Thoracic aorta (tissue), 2 donors: ENCODE data around the gene KRT32. TPM values are rescaled to one million over a fixed set of nuclear protein-coding genes. Genes with fewer than 3 reads are reported as not detected.

Experiments used
- ATAC-seq: fragments of 150-250 bp; one replicate; pipeline ENCODE4 v1.8.0; 2017; ENCODE audit warnings: low read depth; ENCODE audit not compliant: insufficient number of reproducible peaks, low FRiP score
- DNase-seq: peaks from one replicate; pipeline ENCODE4 v3.0.0-alpha.2; 2020; ENCODE audit warnings: low spot score
- H3K27ac ChIP-seq, 2 donors: fragments of 200-600 bp; sonication (generic); 1 replicate in 1 of 2; 2 replicates in 1 of 2; pipeline ENCODE4 v1.5.1; 2016; ENCODE audit warnings: mild to moderate bottlenecking in 2 of 2, moderate library complexity in 2 of 2
- H3K27me3 ChIP-seq: fragments of 200-600 bp; sonication (generic); replicated peaks from 2 replicates; pipeline ENCODE4 v1.6.0; 2016; ENCODE audit warnings: mild to moderate bottlenecking; ENCODE audit not compliant: insufficient read depth
- H3K36me3 ChIP-seq: fragments of 200-600 bp; sonication (generic); one replicate; pipeline ENCODE4 v1.5.1; 2016
- H3K4me1 ChIP-seq, 2 donors: fragments of 200-600 bp; sonication (generic); 1 replicate in 1 of 2; 2 replicates in 1 of 2; pipeline versions ENCODE4 v1.5.1 to v1.6.0; 2016; ENCODE audit warnings: low read depth in 2 of 2, mild to moderate bottlenecking in 1 of 2; ENCODE audit not compliant: control insufficient read depth in 1 of 2
- H3K4me3 ChIP-seq: fragments of 200-600 bp; sonication (generic); 2 replicates; pipeline ENCODE4 v1.5.1; 2016; ENCODE audit warnings: mild to moderate bottlenecking
- H3K9me3 ChIP-seq: fragments of 200-600 bp; sonication (generic); 2 replicates; pipeline ENCODE4 v1.5.1; 2016
- CTCF ChIP-seq: fragments of 200-600 bp; sonication (generic); IDR thresholded peaks from one replicate; pipeline ENCODE4 v1.5.1; 2019; ENCODE audit warnings: antibody characterized with exemption
- total RNA-seq, 2 donors: library from RNA; depleted of rRNA; stranded (reverse); fragments of >200 nt; gene quantifications; one replicate each; pipeline versions ENCODE4 v1.1.0 to v1.2.3, GENCODE V29; 2016

KRT32 gene
- total RNA-seq, 2 donors from 2014 or later = not detected

- no peaks in the 10 kb centered on the region for H3K36me3 ChIP-seq
- no peaks in the 10 kb centered on the region for H3K9me3 ChIP-seq
- DNase-seq (no peak), ATAC-seq (no peak)
- H3K4me1 ChIP-seq = peaks cover 0 to 7% of the 10 kb centered on the region in 2 donors
- no peak overlapping the region for H3K4me3 ChIP-seq
- H3K27me3 ChIP-seq = no peaks in the 10 kb centered on the region
- no peak for TF ChIP-seq CTCF
- no peak overlapping the region for H3K27ac ChIP-seq
These were observed 375 bp upstream of the KRT32 start for GRCh38 chr17:41467561-41467960.

- Histone ChIP-seq H3K9me3 (no peaks in the 10 kb centered on the region), H3K27ac (no peak overlapping the region), H3K36me3 (no peaks in the 10 kb centered on the region), H3K27me3 (no peaks in the 10 kb centered on the region), H3K4me3 (no peak overlapping the region), H3K4me1 (peaks cover 0 to 7% of the 10 kb centered on the region in 2 donors)
- TF ChIP-seq CTCF = no peak
- ATAC-seq = no peak
- DNase-seq = peak; percentile 21
These were observed 2.5 kb downstream of the KRT32 start for GRCh38 chr17:41464682-41465081.

GRCh38 chr17:41464173-41464572 lies 3.0 kb downstream of the KRT32 start:
- H3K27ac ChIP-seq = no peak overlapping the region
- DNase-seq (no peak), ATAC-seq (no peak)
- no peaks in the 10 kb centered on the region for H3K27me3 ChIP-seq
- TF ChIP-seq CTCF = no peak
- H3K4me3 ChIP-seq = no peak overlapping the region
- peaks cover 0 to 7% of the 10 kb centered on the region in 2 donors for H3K4me1 ChIP-seq
- no peaks in the 10 kb centered on the region for H3K9me3 ChIP-seq
- no peaks in the 10 kb centered on the region for H3K36me3 ChIP-seq

GRCh38 chr17:41463746-41464145 lies 3.4 kb downstream of the KRT32 start:
- Histone ChIP-seq H3K4me1 (peaks cover 0 to 7% of the 10 kb centered on the region in 2 donors), H3K36me3 (no peaks in the 10 kb centered on the region), H3K27me3 (no peaks in the 10 kb centered on the region), H3K4me3 (no peak overlapping the region), H3K9me3 (no peaks in the 10 kb centered on the region), H3K27ac (no peak overlapping the region)
- TF ChIP-seq CTCF = no peak
- DNase-seq (no peak), ATAC-seq (no peak)

GRCh38 chr17:41462705-41463104 lies 4.5 kb downstream of the KRT32 start:
- DNase-seq (no peak), ATAC-seq (no peak)
- no peaks in the 10 kb centered on the region for H3K9me3 ChIP-seq
- no peaks in the 10 kb centered on the region for H3K27me3 ChIP-seq
- no peak overlapping the region for H3K27ac ChIP-seq
- H3K36me3 ChIP-seq = no peaks in the 10 kb centered on the region
- no peak for TF ChIP-seq CTCF
- no peak overlapping the region for H3K4me3 ChIP-seq
- peaks cover 0 to 7% of the 10 kb centered on the region in 2 donors for H3K4me1 ChIP-seq
